A549 (cell line): ENCODE data around the gene SCN2B. TPM values are rescaled to one million over a fixed set of nuclear protein-coding genes. Genes with fewer than 3 reads are reported as not detected.

Source experiments
- ATAC-seq, 2 experiments: fragments of 200-7000 bp in 1 of 2; fragments of >200 bp in 1 of 2; cut with Nextera tagmentation in 1 of 2; cut with Tn5 transposase in 1 of 2; 3 replicates each; pipeline versions ENCODE4 v1.8.0 to v1.9.1; 2018 to 2020; ENCODE audit warnings: mild to moderate bottlenecking in 1 of 2, moderate library complexity in 1 of 2
- CTCF ChIA-PET: fragments of 300-600 bp; sonication (Branson Sonifier 250); formaldehyde crosslinking; extraction: SDS; loops from one replicate; lab custom pipeline; 2021; ENCODE audit warnings: antibody characterized with exemption, inconsistent platforms; lab: Yijun Ruan, JAX
- POLR2A ChIA-PET: fragments of 350-600 bp; formaldehyde crosslinking; extraction: SDS; loops from one replicate; lab custom pipeline; 2021; ENCODE audit warnings: antibody characterized with exemption, inconsistent platforms; lab: Yijun Ruan, JAX
- DNase-seq, 2 experiments: peaks; one replicate each; pipeline versions ENCODE4 v3.0.0 to v3.0.0-alpha.2; 2011 to 2016; ENCODE audit warnings: low read depth in 1 of 2, low spot score in 1 of 2
- FAIRE-seq: peaks from 2 replicates; lab custom pipeline; 2011; peaks lifted over from hg19 to GRCh38; lab: Jason Lieb, UNC
- H3K27ac ChIP-seq, 2 experiments: fragments of >200 bp; sonication (Bioruptor Twin); formaldehyde crosslinking; 3 replicates each; pipeline ENCODE4 v1.5.1; 2016 to 2017
- H3K4me1 ChIP-seq: fragments of >200 bp; sonication (Bioruptor Twin); formaldehyde crosslinking; 3 replicates; pipeline ENCODE4 v1.6.1; 2016
- H3K4me2 ChIP-seq: fragments of >200 bp; sonication (Bioruptor Twin); formaldehyde crosslinking; 3 replicates; pipeline ENCODE4 v1.6.1; 2016
- H3K4me3 ChIP-seq: fragments of >200 bp; sonication (Bioruptor Twin); formaldehyde crosslinking; 3 replicates; pipeline ENCODE4 v1.5.1; 2016
- H3K9me3 ChIP-seq: fragments of >200 bp; sonication (Bioruptor Twin); formaldehyde crosslinking; 3 replicates; pipeline ENCODE4 v1.6.1; 2016
- BCL3 ChIP-seq: fragments of >200 bp; sonication (Bioruptor Twin); formaldehyde crosslinking; IDR thresholded peaks from 3 replicates; pipeline ENCODE4 v1.6.1; 2016
- CBX8 ChIP-seq: fragments of 200-600 bp; sonication (generic); IDR thresholded peaks from 2 replicates; pipeline ENCODE4 v1.6.1; 2016
- CHD2 ChIP-seq: fragments of 150-350 bp; IDR thresholded peaks from 2 replicates; pipeline ENCODE4 v1.6.1; 2014; ENCODE audit warnings: low read length; ENCODE audit not compliant: partially characterized antibody
- CHD4 ChIP-seq: fragments of 200-600 bp; sonication (generic); IDR thresholded peaks from 2 replicates; pipeline ENCODE4 v1.6.1; 2016; ENCODE audit warnings: antibody characterized with exemption, mild to moderate bottlenecking, borderline replicate concordance
- EHMT2 ChIP-seq: fragments of 200-600 bp; sonication (generic); IDR thresholded peaks from 2 replicates; pipeline ENCODE4 v1.6.1; 2016; ENCODE audit warnings: antibody characterized with exemption, low read depth, mild to moderate bottlenecking, moderate library complexity
- FOSB ChIP-seq: fragments of 250-450 bp; sonication (Bioruptor Pico); IDR thresholded peaks from 2 replicates; pipeline ENCODE4 v1.5.0; 2020; ENCODE audit warnings: mild to moderate bottlenecking, moderate library complexity
- FOSL2 ChIP-seq, 2 experiments: fragments of 450-650 bp in 1 of 2; fragments of >200 bp in 1 of 2; sonication (Bioruptor Twin) in 1 of 2; formaldehyde crosslinking; IDR thresholded peaks; 2 replicates each; pipeline versions ENCODE4 v1.5.0 to v1.6.1; 2016 to 2020; ENCODE audit warnings: mild to moderate bottlenecking in 1 of 2, moderate library complexity in 1 of 2
- HES2 ChIP-seq: fragments of >200 bp; sonication (Bioruptor Twin); formaldehyde crosslinking; IDR thresholded peaks from 2 replicates; pipeline ENCODE4 v1.6.1; 2016
- HEYL ChIP-seq: fragments of 250-450 bp; sonication (Bioruptor Pico); IDR thresholded peaks from 2 replicates; pipeline ENCODE4 v1.8.0; 2021; ENCODE audit warnings: mild to moderate bottlenecking, moderate library complexity
- HMGXB4 ChIP-seq: fragments of 250-450 bp; sonication (Bioruptor Pico); IDR thresholded peaks from 2 replicates; pipeline ENCODE4 v1.5.0; 2021; ENCODE audit warnings: mild to moderate bottlenecking, moderate library complexity, borderline replicate concordance
- HOXB13 ChIP-seq: fragments of 250-450 bp; sonication (Bioruptor Pico); IDR thresholded peaks from 2 replicates; pipeline ENCODE4 v1.5.0; 2020; ENCODE audit warnings: low read depth, mild to moderate bottlenecking, moderate library complexity
- KDM1A ChIP-seq: fragments of 200-600 bp; sonication (generic); IDR thresholded peaks from 2 replicates; pipeline ENCODE4 v1.6.1; 2016; ENCODE audit warnings: low read depth, mild to moderate bottlenecking
- MAZ ChIP-seq: fragments of 150-350 bp; IDR thresholded peaks from 2 replicates; pipeline ENCODE4 v1.6.1; 2014; ENCODE audit warnings: antibody characterized with exemption, low read depth, low read length, borderline replicate concordance
- NFE2L2 ChIP-seq: fragments of 150-350 bp; conservative IDR thresholded peaks from 2 replicates; pipeline ENCODE4 v1.6.1; 2014; ENCODE audit warnings: low read length
- NR3C1 ChIP-seq: fragments of >200 bp; sonication (Bioruptor Twin); formaldehyde crosslinking; IDR thresholded peaks from 3 replicates; pipeline ENCODE4 v1.6.1; 2017
- POLR2A ChIP-seq: IDR thresholded peaks from 2 replicates; pipeline ENCODE4 v1.6.1; 2012; ENCODE audit warnings: mild to moderate bottlenecking, low read length
- RAD21 ChIP-seq, 2 experiments: fragments of >200 bp in 1 of 2; sonication (Bioruptor Twin) in 1 of 2; formaldehyde crosslinking in 1 of 2; IDR thresholded peaks in 1 of 2; conservative IDR thresholded peaks in 1 of 2; 2 replicates in 1 of 2; 3 replicates in 1 of 2; pipeline ENCODE4 v1.6.1; 2012 to 2018; ENCODE audit warnings: inconsistent platforms in 1 of 2
- RCOR1 ChIP-seq: fragments of 150-350 bp; IDR thresholded peaks from 2 replicates; pipeline ENCODE4 v1.6.1; 2014; ENCODE audit warnings: antibody characterized with exemption, low read length, low read depth
- RFX5 ChIP-seq: fragments of 450-650 bp; IDR thresholded peaks from 2 replicates; pipeline ENCODE4 v1.7.1; 2014; ENCODE audit warnings: antibody characterized with exemption, mild to moderate bottlenecking, moderate library complexity
- RNF2 ChIP-seq: fragments of 200-600 bp; sonication (generic); IDR thresholded peaks from 2 replicates; pipeline ENCODE4 v1.6.1; 2016; ENCODE audit warnings: low read depth, mild to moderate bottlenecking, antibody characterized with exemption, moderate library complexity, borderline replicate concordance
- TFCP2L1 ChIP-seq: fragments of 250-450 bp; sonication (Bioruptor Pico); IDR thresholded peaks from 2 replicates; pipeline ENCODE4 v1.5.0; 2021; ENCODE audit warnings: mild to moderate bottlenecking
- TP53 ChIP-seq: fragments of 250-450 bp; sonication (Bioruptor Pico); IDR thresholded peaks from 2 replicates; pipeline ENCODE4 v1.5.0; 2021; ENCODE audit warnings: mild to moderate bottlenecking, moderate library complexity
- USF2 ChIP-seq: fragments of 450-650 bp; IDR thresholded peaks from 2 replicates; pipeline ENCODE4 v1.6.1; 2014; ENCODE audit warnings: antibody characterized with exemption
- ZNF302 ChIP-seq: fragments of 250-450 bp; sonication (Bioruptor Pico); IDR thresholded peaks from 2 replicates; pipeline ENCODE4 v1.9.0; 2021; ENCODE audit warnings: inconsistent platforms, mild to moderate bottlenecking, moderate library complexity
- WGBS: methylation state at CpG from one replicate; pipeline ENCODE4 v1.1.6; 2017; ENCODE audit errors: missing lambda C conversion rate; 5-methylcytosine and 5-hydroxymethylcytosine counted together
- polyA plus RNA-seq, 4 experiments: library from polyadenylated mRNA; depleted of rRNA in 3 of 4; stranded (reverse); fragments of >200 nt; fragmentation: RNase III in 1 of 4; extraction: RNeasy Plus Mini Kit Qiagen cat#74134 plus additional on column Dnase treatment in 1 of 4; gene quantifications; 2 replicates in 3 of 4; 3 replicates in 1 of 4; pipeline ENCODE4 v1.2.3, GENCODE V29; 2011 to 2017
- TF ChIP-seq, protein P1 (sequence below): IDR thresholded peaks from 2 replicates; pipeline ENCODE4 v1.6.1; 2012
- TF ChIP-seq, protein P2 (sequence below): IDR thresholded peaks from 2 replicates; pipeline ENCODE4 v1.6.1; 2012

SCN2B gene
- polyA plus RNA-seq, 2 of the 4 experiments (the other 2 are of a cell fraction), result not detected

- no peak overlapping the region for H3K4me2 ChIP-seq
- no peaks in the 10 kb centered on the region for H3K9me3 ChIP-seq
- FAIRE-seq (no peak), DNase-seq (no peak), ATAC-seq (no peak)
- WGBS, result 16% methylated on average over 1 of the region's 1 CpG
- no peak for TF ChIP-seq HES2
- no peak for TF ChIP-seq HMGXB4 (CRISPR knock-in tag)
- no peak for TF ChIP-seq FOSL2 (IDR thresholded peaks at IDR 0.05)
- TF ChIP-seq FOSL2 (CRISPR knock-in tag; IDR thresholded peaks at IDR 0.05), result no peak
- TF ChIP-seq TFCP2L1 (CRISPR knock-in tag), result no peak
- TF ChIP-seq, protein P1, sequence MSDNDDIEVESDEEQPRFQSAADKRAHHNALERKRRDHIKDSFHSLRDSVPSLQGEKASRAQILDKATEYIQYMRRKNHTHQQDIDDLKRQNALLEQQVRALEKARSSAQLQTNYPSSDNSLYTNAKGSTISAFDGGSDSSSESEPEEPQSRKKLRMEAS, result no peak
- TF ChIP-seq CBX8, result no peak
- TF ChIP-seq FOSB (CRISPR knock-in tag), result no peak
- TF ChIP-seq HEYL, result no peak
- no peak for TF ChIP-seq HOXB13 (CRISPR knock-in tag)
- H3K4me1 ChIP-seq, result no peaks in the 10 kb centered on the region
- POLR2A ChIA-PET, result no interaction called here
- H3K4me3 ChIP-seq, result no peak overlapping the region
- H3K27ac ChIP-seq, result no peak overlapping the region
- CTCF ChIA-PET, result interaction anchor here (0.6 to 14.9 kb wide), 5 partner anchors 16 to 244 kb away, joined by 3 to 165 read pairs (median 3); no protein-coding TSS in a partner anchor
Observed at GRCh38 chr11:118139578-118139977, 36.9 kb downstream of the SCN2B start.

- DNase-seq, result no peak
- TF ChIP-seq, protein P2, sequence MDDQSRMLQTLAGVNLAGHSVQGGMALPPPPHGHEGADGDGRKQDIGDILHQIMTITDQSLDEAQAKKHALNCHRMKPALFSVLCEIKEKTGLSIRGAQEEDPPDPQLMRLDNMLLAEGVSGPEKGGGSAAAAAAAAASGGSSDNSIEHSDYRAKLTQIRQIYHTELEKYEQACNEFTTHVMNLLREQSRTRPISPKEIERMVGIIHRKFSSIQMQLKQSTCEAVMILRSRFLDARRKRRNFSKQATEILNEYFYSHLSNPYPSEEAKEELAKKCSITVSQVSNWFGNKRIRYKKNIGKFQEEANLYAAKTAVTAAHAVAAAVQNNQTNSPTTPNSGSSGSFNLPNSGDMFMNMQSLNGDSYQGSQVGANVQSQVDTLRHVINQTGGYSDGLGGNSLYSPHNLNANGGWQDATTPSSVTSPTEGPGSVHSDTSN, result no peak
- TF ChIP-seq FOSL2 (IDR thresholded peaks at IDR 0.05) (no peak), FOSL2 (CRISPR knock-in tag; IDR thresholded peaks at IDR 0.05) (no peak), HOXB13 (CRISPR knock-in tag) (no peak), BCL3 (no peak), NFE2L2 (no peak), RAD21 (conservative IDR thresholded peaks at IDR 0.05 in 1 of 2, IDR thresholded peaks at IDR 0.05 in 1 of 2) (no peak), CHD4 (no peak), ZNF302 (no peak), CHD2 (no peak)
- no peak for FAIRE-seq
Observed at GRCh38 chr11:118138839-118139420, 37.5 kb downstream of the SCN2B start.

GRCh38 chr11:118136801-118137200, 39.6 kb downstream of the SCN2B start:
- 49% methylated on average over 7 of the region's 10 CpGs for WGBS
- Histone ChIP-seq H3K4me2 (no peak overlapping the region), H3K4me1 (no peaks in the 10 kb centered on the region), H3K4me3 (no peak overlapping the region), H3K27ac (no peak overlapping the region), H3K9me3 (no peaks in the 10 kb centered on the region)
- POLR2A ChIA-PET, result no interaction called here
- DNase-seq (no peak), FAIRE-seq (no peak), ATAC-seq (no peak)
- CTCF ChIA-PET, result interaction anchor here (0.5 to 14.9 kb wide), 2 partner anchors 32 to 38 kb away, joined by 4 to 165 read pairs; no protein-coding TSS in a partner anchor
- TF ChIP-seq POLR2A, result no peak
- TF ChIP-seq TP53 (CRISPR knock-in tag), result no peak
- TF ChIP-seq USF2, result no peak
- TF ChIP-seq RFX5, result no peak
- no peak for TF ChIP-seq HMGXB4 (CRISPR knock-in tag)
- TF ChIP-seq RNF2, result no peak
- TF ChIP-seq MAZ, result no peak
- TF ChIP-seq CHD4, result no peak
- no peak for TF ChIP-seq NR3C1
- no peak for TF ChIP-seq KDM1A
- no peak for TF ChIP-seq RCOR1
- no peak for TF ChIP-seq CBX8
- no peak for TF ChIP-seq EHMT2

More at GRCh38 chr11:118138839-118139420, 37.5 kb downstream of the SCN2B start:
- 24% methylated on average over 10 of the region's 10 CpGs for WGBS
- H3K4me1 ChIP-seq, result no peaks in the 10 kb centered on the region
- H3K27ac ChIP-seq, result no peak overlapping the region
- ATAC-seq, result no peak
- H3K9me3 ChIP-seq, result no peaks in the 10 kb centered on the region
- no peak overlapping the region for H3K4me3 ChIP-seq
- ChIA-PET CTCF (interaction anchor here (0.6 to 14.9 kb wide), 2 partner anchors 29 to 244 kb away, joined by 3 to 165 read pairs; no protein-coding TSS in a partner anchor), POLR2A (no interaction called here)
- no peak overlapping the region for H3K4me2 ChIP-seq
